Transverse colon (tissue), 4 donors: ENCODE measurements around the gene SMCO2.

ENCODE experiments used
- CTCF ChIP-seq, 5 experiments: fragments of 200-600 bp in 3 of 5; fragments of 450-650 bp in 2 of 5; sonication (generic) in 3 of 5; IDR thresholded peaks; 1 replicate in 2 of 5; 2 replicates in 3 of 5; pipeline ENCODE4 v1.5.1; 2016 to 2017; ENCODE audit warnings: antibody characterized with exemption in 5 of 5, inconsistent platforms in 3 of 5, mild to moderate bottlenecking in 2 of 5, moderate library complexity in 1 of 5
- EP300 ChIP-seq: sonication (generic); formaldehyde crosslinking; IDR thresholded peaks from one replicate; pipeline ENCODE4 v1.6.1; 2017; ENCODE audit warnings: antibody characterized with exemption, low read depth
- POLR2AphosphoS5 ChIP-seq, 3 donors: sonication (generic); formaldehyde crosslinking; IDR thresholded peaks; one replicate each; pipeline ENCODE4 v1.6.1; 2016; ENCODE audit warnings: antibody characterized with exemption in 3 of 3

GRCh38 chr12:27505109-27505508, 58.6 kb downstream of the SMCO2 start:
- TF ChIP-seq EP300 (no peak), CTCF (IDR thresholded peaks at IDR 0.05) (no peak), POLR2AphosphoS5 (IDR thresholded peaks at IDR 0.05) (no peak)
